Right kidney (tissue), 1 donor: ENCODE results near the gene SPECC1L.
A peak's percentile ranks its signal among the peaks of the same experiment; 100 is the strongest.
"Not testable (repeated sequence)": the region's sequence is repeated elsewhere in the genome, so short reads cannot be mapped to it uniquely, and the experiment has no call there.

Experiments used
- DNase-seq: peaks from one replicate; pipeline ENCODE4 v3.0.0-alpha.2; 2016

SPECC1L gene

DNA sequence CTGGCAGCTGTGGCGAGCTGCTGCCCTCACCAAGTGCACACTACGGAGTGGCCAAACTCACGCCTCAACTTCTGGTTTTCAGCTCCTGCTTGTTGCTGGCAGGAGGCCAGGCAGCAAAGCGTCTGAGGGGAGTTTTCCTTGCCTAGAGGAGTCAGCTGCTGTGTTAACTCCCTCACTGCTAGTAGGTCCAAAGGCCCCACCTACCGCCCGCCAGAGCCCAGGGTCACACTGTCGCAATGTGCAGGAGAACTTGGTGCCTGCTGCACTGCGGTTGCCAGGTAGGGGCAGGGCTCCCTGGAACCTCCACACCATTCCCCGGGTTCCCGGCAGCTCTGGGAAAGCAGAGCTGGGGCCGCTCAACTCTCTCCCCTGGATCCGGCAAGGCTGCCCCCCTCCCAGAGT, 25.6 kb upstream of the SPECC1L start, which contains the start of gene GGT5:
TSS of gene GGT5 (minus strand) at position 53 of the 402 bp plus-strand sequence. CDS start 357 bp downstream, outside the sequence.
- not testable (repeated sequence) for DNase-seq

DNA sequence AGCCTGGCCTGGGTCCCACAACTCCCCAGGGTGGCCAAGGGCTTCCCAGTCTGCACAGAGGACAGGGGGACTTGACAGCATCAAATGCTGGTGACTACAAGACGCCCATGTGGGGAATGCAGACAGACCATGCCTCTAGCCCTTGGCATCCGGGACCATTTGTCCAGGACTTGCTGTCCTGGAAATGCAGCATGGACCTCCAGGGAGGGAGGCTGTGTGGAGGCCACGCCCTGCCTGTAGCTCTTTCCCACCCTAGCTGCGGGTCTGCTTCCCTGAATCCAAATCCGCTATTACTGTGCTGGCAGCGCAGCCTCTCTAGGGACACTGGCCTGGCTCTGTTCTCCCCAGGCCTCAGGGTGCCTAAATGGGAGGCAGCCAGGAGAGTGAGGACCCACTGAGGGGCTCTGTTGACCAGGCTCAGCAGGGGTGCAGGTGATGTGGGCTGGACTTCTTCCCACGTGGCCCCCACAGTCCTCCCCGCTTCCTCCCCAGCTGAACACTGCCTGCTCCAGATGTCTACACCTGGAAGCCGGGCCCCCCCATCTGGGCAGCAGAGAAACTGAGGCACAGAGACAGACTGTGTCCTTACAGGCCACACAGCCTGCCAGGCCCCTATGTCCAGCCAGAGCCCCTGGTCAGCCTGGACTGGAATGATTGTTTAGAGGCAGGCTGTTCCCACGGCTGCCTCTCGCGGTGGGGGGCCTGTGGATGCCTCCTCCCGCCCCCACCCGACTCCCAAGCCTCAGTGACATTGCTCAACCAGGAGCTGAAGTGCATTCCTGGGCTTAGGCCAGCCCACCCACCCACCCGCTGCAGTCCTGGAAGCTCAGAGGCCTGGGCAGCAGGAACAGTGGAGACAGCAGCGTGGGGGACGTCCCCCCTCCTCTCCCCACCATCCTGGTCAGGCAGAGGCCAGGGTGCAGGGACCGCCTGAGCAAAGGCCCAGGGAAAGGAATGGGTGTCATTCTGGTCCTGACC, 24.8 kb upstream of the SPECC1L start:
- not testable (repeated sequence) for DNase-seq

DNA sequence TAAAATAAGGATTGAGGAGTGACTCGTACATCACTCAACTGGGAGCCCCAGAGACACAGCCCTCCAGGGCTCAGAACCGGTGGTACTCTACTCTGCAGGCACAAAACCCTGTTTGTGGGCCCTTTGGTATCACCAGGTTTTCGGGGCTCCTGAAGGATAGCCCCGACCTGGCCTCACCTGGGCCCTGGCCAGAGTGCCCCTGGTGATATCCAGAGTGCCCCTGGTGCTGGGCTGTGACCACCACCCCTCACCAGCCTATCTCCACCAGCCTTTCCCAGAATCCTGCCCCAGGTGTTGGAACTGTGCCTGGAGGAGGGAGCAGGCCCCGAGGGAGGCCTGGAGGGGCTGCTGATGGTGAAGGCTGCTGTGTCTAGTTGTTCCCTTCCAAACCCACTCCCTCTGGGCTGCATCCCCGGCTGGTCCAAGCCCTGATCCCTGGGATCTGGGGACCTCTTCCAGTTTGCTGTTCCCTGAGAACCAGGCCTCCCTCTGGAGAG, 23.6 kb upstream of the SPECC1L start:
- DNase-seq, result no peak

DNA sequence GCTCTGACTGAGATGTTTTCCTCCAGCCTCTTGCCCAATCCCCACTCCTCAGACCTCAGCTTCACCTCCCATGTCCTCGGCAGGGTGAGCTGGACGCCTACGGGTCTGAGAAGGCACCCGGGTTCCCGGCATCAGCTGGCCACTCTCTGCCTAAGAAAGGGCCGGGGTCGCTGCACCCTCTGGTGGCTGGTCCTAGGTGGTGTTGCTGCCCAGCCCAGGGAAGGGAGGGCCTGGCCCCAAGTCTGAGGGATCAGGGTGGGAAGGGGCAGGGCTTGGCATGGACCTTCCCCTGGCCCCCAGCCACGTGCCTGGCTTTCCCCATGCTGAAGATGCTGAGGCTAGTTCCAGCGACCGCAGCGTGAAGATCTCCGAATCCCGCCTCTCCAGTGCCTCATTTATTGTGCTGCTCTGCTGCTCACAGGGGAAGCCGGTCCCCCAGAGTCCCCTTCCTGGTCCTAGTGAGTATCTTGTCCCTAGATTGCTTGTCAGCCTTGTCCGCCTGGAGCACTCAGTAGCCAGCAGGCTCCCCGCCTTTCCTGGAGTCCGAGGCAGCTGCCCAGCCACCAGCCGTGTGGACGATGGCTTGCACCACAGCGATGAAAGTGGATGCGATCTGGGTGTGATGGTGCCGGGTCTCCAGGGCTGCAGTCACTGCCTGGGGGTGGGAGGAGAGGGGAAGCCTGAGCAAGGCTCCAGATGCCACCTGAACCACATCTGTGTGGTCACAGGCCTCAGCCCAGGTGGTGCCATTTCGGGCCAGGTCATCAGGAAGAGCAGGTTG, 22.9 kb upstream of the SPECC1L start:
- DNase-seq, result peak; percentile 71

DNA sequence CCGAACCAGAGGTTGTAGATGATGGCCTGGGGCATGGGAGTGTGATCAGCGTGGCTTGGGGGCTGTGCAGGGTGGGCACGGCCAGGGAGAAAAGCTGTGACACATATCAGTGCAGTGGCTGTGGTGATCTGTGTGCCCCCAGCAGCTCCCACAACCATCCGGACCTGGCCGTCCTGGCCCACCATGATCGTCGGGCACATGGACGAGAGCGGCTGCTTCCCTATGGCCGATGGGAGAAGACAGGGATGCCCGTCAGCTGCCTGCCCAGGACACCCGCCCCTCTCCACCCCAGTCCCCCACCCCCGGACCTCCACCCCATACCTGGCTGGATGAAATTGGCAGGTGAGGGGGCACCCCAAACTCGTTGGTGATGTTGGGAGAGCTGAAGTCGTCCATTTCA, 22.0 kb upstream of the SPECC1L start:
- not testable (repeated sequence) for DNase-seq

DNA sequence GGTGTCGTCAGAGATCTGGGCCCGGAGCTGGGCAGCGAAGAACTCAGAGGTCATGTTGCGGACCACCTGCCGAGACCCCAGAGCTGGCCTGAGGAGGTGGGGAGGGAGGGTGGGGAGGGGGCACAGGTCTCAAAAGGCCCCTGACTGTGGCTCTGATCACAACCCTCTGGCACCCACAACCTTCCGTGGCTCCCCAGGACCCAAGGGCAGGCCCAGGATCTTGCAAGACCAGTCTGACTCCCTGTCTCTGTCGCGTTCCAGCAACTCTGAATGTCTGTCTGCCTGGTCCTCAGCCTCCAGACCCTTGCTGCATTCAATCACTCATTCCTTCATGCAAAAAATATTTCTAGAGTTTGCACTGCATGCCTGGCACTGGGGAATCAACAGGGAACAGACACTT, 21.2 kb upstream of the SPECC1L start:
- not testable (repeated sequence) for DNase-seq

- not testable (repeated sequence) for DNase-seq
These were observed 19.3 kb upstream of the SPECC1L start for GRCh38 chr22:24251286-24251685.

DNA sequence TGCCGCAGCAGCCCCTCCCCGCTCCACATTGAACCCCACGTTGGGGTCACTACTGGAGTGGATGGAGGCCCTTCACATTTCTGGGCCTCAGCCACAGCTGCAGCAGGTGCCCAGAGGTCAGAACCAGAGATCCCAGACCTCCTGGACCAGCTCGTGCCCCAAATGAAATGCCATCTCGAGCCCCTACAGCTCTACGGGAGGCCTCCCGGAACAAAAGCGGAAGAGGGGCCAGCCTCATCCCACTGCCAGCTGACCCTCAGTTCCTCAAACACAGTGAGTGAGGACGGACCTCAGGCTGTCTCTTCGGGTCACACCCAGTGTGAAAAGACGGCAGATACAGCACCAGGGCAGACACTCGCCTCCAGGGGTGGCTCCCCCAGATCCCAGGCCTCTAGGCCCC, 17.5 kb upstream of the SPECC1L start:
- not testable (repeated sequence) for DNase-seq

DNA sequence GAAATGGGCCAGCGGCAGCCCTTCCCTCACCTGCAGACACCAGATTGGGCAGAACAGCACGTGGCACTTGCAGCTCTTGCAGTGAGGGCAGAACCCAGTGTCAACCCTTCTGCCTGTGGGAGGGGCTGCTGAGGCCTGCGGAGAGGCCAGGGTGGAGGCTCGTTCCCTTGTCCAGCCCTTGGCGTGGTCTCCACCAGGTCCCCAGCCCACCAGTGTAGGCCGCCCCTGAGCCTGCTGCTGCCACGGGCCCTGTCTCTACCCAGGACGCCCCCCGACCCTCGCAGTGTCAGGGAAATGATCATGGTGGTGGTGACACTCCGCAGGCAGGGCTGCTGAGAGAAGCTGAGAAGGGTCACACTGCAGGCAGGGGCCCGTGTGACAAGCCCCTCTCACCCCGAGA, 14.5 kb upstream of the SPECC1L start:
- not testable (repeated sequence) for DNase-seq

- DNase-seq, result not testable (repeated sequence)
These were observed 13.9 kb upstream of the SPECC1L start for GRCh38 chr22:24256736-24257135.

DNA sequence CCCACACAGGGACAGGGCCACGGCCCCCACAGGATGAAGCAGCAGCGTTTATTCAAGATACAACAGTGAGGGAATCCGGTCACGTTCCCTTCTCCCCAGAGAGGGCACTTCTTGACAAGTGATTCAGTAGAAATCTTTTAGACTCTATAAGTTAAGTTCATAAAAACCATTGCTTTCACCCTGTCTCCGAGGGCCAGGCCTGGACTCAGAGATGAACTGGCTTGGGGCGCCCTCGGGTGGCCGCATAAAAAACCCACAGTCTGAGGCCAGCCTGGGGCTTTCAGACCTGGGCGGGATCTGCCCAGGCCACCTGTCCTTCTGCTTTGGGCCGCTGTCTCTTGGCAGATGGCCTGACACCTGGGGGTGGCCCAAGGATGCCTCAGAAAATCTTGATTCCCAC, 11.2 kb upstream of the SPECC1L start:
- DNase-seq, result not testable (repeated sequence)

- DNase-seq, result not testable (repeated sequence)
These were observed 8.4 kb upstream of the SPECC1L start for GRCh38 chr22:24262185-24262749.

DNA sequence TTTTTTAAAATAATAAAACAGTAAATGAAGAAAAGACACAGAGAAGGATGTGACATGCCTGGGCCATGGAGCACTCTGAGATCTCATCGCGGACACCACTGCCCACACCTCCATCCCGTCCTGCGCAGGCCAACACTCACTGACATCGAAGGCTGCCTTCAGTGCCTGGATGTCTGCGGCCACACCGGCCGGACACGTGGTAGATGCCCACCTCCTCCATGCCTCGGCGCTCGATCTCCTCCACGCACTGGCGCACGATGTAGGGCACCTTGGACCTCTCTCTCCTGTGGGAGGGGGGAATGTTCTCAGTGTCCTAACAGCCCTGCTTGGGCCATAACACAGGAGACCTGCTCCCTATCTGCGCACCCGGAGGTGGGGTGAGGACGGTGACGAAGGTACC, 7.2 kb upstream of the SPECC1L start:
- DNase-seq, result not testable (repeated sequence)

- not testable (repeated sequence) for DNase-seq
These were observed 6.2 kb upstream of the SPECC1L start for GRCh38 chr22:24264329-24264896.

GRCh38 chr22:24265734-24266133, 4.9 kb upstream of the SPECC1L start:
- no peak for DNase-seq

- DNase-seq, result not testable (repeated sequence)
These were observed 4.1 kb upstream of the SPECC1L start for GRCh38 chr22:24266495-24266894.

- DNase-seq, result no peak
These were observed 789 bp downstream of the SPECC1L start for GRCh38 chr22:24271386-24271854.

DNA sequence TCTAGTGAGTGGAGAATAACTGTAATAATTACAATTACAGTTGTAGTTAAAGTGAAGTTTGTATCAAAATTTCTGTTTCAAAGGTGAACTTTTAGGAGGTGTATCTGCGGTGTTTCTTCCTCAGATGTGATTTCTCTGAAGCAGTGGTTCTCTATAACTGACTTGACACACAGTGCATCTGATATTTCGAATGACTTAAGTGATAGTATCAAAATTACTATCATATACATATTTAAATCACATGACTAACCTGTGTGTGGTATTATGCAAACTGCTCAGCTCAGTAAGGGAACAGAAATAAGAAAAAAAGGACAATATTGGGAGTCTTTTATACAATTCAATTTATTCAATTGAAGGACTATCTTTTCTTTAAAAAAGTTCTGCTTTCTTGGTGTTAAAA, 2.4 kb downstream of the SPECC1L start:
- not testable (repeated sequence) for DNase-seq

- DNase-seq, result not testable (repeated sequence)
These were observed 3.3 kb downstream of the SPECC1L start for GRCh38 chr22:24273906-24274305.

DNA sequence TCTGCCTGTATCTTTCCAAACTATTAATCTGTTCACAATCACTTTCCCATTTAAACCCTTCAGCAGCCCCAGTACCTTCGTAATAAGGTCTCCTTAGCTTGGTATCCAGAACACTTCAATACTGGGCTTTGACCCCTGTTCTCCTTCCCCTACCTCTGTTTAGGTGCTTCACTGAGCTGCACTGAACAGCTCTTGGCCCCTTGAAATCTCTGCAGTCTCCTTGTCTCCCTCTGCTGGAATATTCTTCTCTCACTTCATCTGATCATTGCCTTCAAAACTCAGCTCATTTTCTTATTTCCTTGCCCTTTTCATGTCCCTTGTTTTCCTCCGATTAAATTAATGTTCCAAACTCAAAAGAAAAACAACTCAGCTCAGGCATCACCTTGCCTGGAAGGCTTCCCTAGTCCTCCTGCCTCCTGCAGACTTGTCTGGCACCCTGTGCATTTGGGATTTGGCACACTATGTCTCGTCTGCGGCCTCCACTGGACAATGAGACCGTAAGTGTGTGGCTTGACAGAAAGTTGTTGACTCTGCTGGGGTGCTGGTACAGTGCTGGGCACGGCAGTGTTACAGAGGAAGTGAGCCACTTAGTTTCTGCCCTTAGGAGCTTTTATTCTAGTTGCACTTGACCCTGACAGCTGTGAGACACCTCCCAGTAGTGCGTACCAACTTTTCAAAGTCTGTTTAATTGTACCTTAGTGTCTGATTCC, 4.2 kb downstream of the SPECC1L start:
- not testable (repeated sequence) for DNase-seq

DNA sequence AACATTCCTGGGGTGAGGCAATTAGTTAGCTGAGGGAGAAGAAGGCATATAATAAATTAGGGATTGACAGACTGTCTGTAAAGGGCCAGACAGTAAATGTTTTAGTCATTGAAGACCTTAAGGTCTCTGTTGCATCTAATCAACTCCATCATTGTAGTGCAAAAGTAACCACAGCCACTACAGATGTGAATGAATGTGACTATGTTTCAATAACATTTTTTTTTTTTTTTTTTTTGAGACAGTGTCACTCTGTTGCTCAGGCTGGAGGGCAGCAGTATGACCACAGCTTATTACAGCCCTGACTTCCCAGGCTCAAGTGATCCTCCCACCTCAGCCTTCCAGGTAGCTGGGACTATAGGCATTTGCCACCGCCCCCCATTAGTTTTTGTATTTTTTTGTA, 9.7 kb downstream of the SPECC1L start:
- not testable (repeated sequence) for DNase-seq
